SK-N-MC (cell line): Measurements from ENCODE around the gene DLX2.
"Not testable (repeated sequence)": the region's sequence is repeated elsewhere in the genome, so short reads cannot be mapped to it uniquely, and the experiment has no call there.

ENCODE experiments used
- DNase-seq: peaks from one replicate; pipeline ENCODE4 v3.0.0-alpha.2; 2011; ENCODE audit warnings: low read depth, low spot score
- H3K27ac ChIP-seq: fragments of 200-600 bp; sonication (generic); 2 replicates; pipeline ENCODE4 v1.5.1; 2016; ENCODE audit warnings: mixed run types
- H3K36me3 ChIP-seq: fragments of 200-600 bp; sonication (generic); 2 replicates; pipeline ENCODE4 v1.6.1; 2017; ENCODE audit warnings: antibody characterized with exemption, low read length, mixed read lengths; ENCODE audit not compliant: insufficient read depth
- H3K4me3 ChIP-seq: fragments of 200-600 bp; sonication (generic); 2 replicates; pipeline ENCODE4 v1.5.1; 2016
- H3K9ac ChIP-seq: fragments of 200-600 bp; sonication (generic); 2 replicates; pipeline ENCODE4 v1.8.0; 2017; ENCODE audit warnings: mixed run types, mixed read lengths; ENCODE audit not compliant: insufficient read length
- H3K9me3 ChIP-seq: fragments of 200-600 bp; sonication (generic); 2 replicates; pipeline ENCODE4 v1.6.1; 2017; ENCODE audit warnings: low read depth, mild to moderate bottlenecking, antibody characterized with exemption, low read length, moderate library complexity, mixed read lengths
- EZH2 ChIP-seq: fragments of 200-600 bp; sonication (generic); IDR thresholded peaks from one replicate; pipeline ENCODE4 v1.6.1; 2017; ENCODE audit warnings: antibody characterized with exemption
- FOXP2 ChIP-seq: optimal IDR thresholded peaks from 2 replicates; pipeline ENCODE3; 2011; ENCODE audit warnings: mild to moderate bottlenecking, moderate library complexity; ENCODE audit not compliant: insufficient read depth; ENCODE audit errors: extremely low read length, control extremely low read depth
- POLR2AphosphoS5 ChIP-seq: IDR thresholded peaks from 2 replicates; pipeline ENCODE4 v1.6.1; 2012; ENCODE audit warnings: mild to moderate bottlenecking, low read depth, low read length, borderline replicate concordance

DLX2 gene

DNA sequence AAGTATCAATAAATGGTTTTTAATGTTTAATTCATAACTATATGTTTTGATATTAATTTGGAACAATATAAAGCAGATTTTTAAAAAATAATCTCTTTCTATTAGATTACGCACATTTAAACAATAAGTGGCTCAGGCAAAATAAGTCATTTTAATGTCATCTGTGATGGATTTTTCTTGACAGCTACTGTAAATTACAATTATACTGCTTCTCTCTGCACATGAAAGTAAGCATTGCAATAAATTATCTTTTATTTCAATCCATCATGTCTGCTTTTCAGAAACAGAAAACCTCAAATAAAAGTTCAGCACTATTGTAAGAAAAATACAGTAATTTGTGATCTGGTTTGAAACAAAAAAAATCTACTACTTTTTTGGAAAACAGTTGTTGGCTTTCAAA, 28.4 kb downstream of the DLX2 start:
- no peak for DNase-seq
- TF ChIP-seq POLR2AphosphoS5 = no peak
- TF ChIP-seq FOXP2 = no peak
- no peak for TF ChIP-seq EZH2
- Histone ChIP-seq H3K27ac (no peak overlapping the region), H3K4me3 (no peak overlapping the region), H3K36me3 (no peaks in the 10 kb centered on the region), H3K9me3 (no peaks in the 10 kb centered on the region), H3K9ac (no peak overlapping the region)

GRCh38 chr2:172073518-172073917, 29.2 kb downstream of the DLX2 start:
- H3K27ac ChIP-seq = no peak overlapping the region
- H3K36me3 ChIP-seq = no peaks in the 10 kb centered on the region
- no peak for TF ChIP-seq FOXP2
- no peak for TF ChIP-seq POLR2AphosphoS5
- TF ChIP-seq EZH2 = no peak
- H3K9me3 ChIP-seq = no peaks in the 10 kb centered on the region
- no peak overlapping the region for H3K9ac ChIP-seq
- no peak for DNase-seq
- no peak overlapping the region for H3K4me3 ChIP-seq

DNA sequence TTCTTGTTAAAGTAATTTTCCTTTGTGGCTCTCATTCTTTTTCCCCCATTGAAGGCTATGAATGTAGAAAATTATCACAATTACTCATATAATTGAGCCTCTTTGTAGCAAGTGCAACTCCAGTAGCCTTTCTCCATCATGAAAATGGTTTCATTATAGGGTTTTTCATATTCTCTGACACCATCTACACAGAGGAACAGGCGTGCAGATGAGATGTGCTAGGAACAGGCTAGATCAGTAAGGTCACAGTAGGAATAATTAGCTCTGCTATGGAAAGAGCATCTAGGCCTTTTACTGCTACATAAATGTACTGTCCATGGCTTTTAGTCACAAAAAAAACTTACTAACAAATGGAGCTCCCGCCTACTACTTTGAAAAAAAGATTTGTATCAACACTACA, 30.0 kb downstream of the DLX2 start:
- DNase-seq = no peak
- TF ChIP-seq POLR2AphosphoS5 = no peak
- TF ChIP-seq FOXP2 = no peak
- no peak for TF ChIP-seq EZH2
- Histone ChIP-seq H3K9me3 (no peaks in the 10 kb centered on the region), H3K4me3 (no peak overlapping the region), H3K9ac (no peak overlapping the region), H3K36me3 (no peaks in the 10 kb centered on the region), H3K27ac (no peak overlapping the region)

GRCh38 chr2:172072303-172072702, 30.4 kb downstream of the DLX2 start:
- Histone ChIP-seq H3K36me3 (no peaks in the 10 kb centered on the region), H3K4me3 (no peak overlapping the region), H3K9ac (no peak overlapping the region), H3K9me3 (no peaks in the 10 kb centered on the region), H3K27ac (no peak overlapping the region)
- TF ChIP-seq POLR2AphosphoS5 (no peak), EZH2 (no peak), FOXP2 (no peak)
- no peak for DNase-seq

- H3K4me3 ChIP-seq = no peak overlapping the region
- no peak for TF ChIP-seq FOXP2
- TF ChIP-seq EZH2 = no peak
- TF ChIP-seq POLR2AphosphoS5 = no peak
- no peaks in the 10 kb centered on the region for H3K9me3 ChIP-seq
- no peak overlapping the region for H3K9ac ChIP-seq
- H3K36me3 ChIP-seq = no peaks in the 10 kb centered on the region
- no peak overlapping the region for H3K27ac ChIP-seq
- no peak for DNase-seq
Observed at GRCh38 chr2:172070936-172071335, 31.8 kb downstream of the DLX2 start.

GRCh38 chr2:172067905-172068304, 34.8 kb downstream of the DLX2 start:
- H3K36me3 ChIP-seq, DNase-seq, H3K4me3 ChIP-seq, H3K9me3 ChIP-seq, H3K27ac ChIP-seq, H3K9ac ChIP-seq: not testable (repeated sequence)

DNA sequence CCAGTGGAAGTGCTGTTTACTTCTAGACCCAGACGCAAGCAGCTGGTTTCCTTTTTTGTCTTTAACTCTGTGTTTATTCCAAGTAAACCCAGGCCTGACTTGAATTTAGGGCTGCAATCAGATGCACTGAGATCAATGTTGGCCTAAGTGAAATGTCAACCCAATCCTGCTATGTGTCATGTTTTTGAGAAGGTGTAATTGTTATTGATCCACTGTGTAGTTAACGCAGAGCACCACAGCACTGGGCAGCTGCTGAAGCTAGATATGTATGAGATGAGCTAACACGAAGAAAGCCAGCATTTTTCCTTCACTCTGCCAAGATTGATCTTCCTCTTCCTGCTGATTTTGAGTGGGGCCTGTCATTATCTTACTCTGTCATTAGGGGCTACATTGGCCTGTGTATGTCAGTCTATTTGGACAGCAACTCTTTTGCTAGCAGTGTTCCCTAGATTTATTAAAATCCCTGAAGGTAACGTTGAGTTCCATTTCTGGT, 36.3 kb downstream of the DLX2 start:
- H3K9ac ChIP-seq = no peak overlapping the region
- H3K36me3 ChIP-seq = no peaks in the 10 kb centered on the region
- TF ChIP-seq FOXP2 (no peak), EZH2 (no peak), POLR2AphosphoS5 (no peak)
- DNase-seq = no peak
- H3K9me3 ChIP-seq = no peaks in the 10 kb centered on the region
- H3K27ac ChIP-seq = no peak overlapping the region
- H3K4me3 ChIP-seq = no peak overlapping the region

DNA sequence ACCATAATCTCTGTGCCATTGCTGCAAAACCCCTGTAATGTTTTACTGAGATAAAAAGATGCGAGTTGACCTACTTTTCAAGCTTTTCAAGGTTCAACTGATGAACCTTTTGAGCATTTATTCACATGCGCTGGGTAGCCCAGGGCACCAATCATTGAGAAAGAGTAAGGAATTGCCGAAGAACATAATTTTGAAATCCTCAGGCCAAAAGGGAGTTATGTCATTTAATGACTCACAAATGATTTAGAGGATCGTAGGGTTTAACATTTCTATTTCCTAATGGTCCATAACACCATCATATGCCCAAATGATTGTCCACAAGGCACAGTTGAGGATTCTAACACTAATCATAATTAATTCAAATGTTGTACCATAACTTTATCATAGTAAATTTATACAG, 37.6 kb downstream of the DLX2 start:
- no peaks in the 10 kb centered on the region for H3K9me3 ChIP-seq
- no peak overlapping the region for H3K4me3 ChIP-seq
- no peak overlapping the region for H3K27ac ChIP-seq

GRCh38 chr2:172063446-172063845, 39.3 kb downstream of the DLX2 start:
- Histone ChIP-seq H3K36me3 (no peaks in the 10 kb centered on the region), H3K9ac (no peak overlapping the region), H3K4me3 (no peak overlapping the region), H3K9me3 (no peaks in the 10 kb centered on the region), H3K27ac (no peak overlapping the region)
- TF ChIP-seq EZH2 (no peak), POLR2AphosphoS5 (no peak), FOXP2 (no peak)
- no peak for DNase-seq

More for the DNA sequence above, 37.6 kb downstream of the DLX2 start:
- no peak overlapping the region for H3K9ac ChIP-seq
- H3K36me3 ChIP-seq = no peaks in the 10 kb centered on the region
- no peak for DNase-seq
- no peak for TF ChIP-seq EZH2
- TF ChIP-seq POLR2AphosphoS5 = no peak
- TF ChIP-seq FOXP2 = no peak
